ENCODE data around the gene CAMKK2. TPM values are rescaled to one million over a fixed set of nuclear protein-coding genes. Genes with fewer than 3 reads are reported as not detected.
A peak's percentile ranks its signal among the peaks of the same experiment; 100 is the strongest.

CAMKK2 gene
- total and polyA plus RNA-seq, 9 of the 15 experiments (the other 6 are each of a cell fraction or from before 2014, with no cell fraction given), result 4.3 to 32.0 (median 18.2) TPM

- Histone ChIP-seq H4K20me1 (replicated peaks; ENCODE audit: control insufficient read depth, insufficient read depth, low read length) (no peaks in the 10 kb centered on the region), H3K4me3 (no peak overlapping the region), H3K36me3 (ENCODE audit: control insufficient read depth, insufficient read depth, low read length) (no peaks in the 10 kb centered on the region), H3K27me3 (ENCODE audit: control insufficient read depth in 2 of 2, insufficient read depth in 2 of 2, low read length in 2 of 2) (no peaks in the 10 kb centered on the region), H3K27ac (ENCODE audit: extremely low read depth, low read depth, low read length) (no peak overlapping the region), H3K79me2 (ENCODE audit: control insufficient read depth, insufficient read depth, low read length) (peaks cover 18% of the 10 kb centered on the region), H3K9ac (ENCODE audit: insufficient read depth in 1 of 2, low read depth in 2 of 2, low read length in 2 of 2) (no peak overlapping the region), H3K9me1 (ENCODE audit: control insufficient read depth, insufficient read depth, low read length) (no peaks in the 10 kb centered on the region), H2AFZ (ENCODE audit: low read depth, low read length) (peak overlapping the region; percentile 74; the same call in 1 of the 2 replicates), H3K4me2 (ENCODE audit: insufficient read depth, low read length) (no peak overlapping the region), H3K4me1 (replicated peaks in 1 of 2; ENCODE audit: control insufficient read depth in 2 of 2, insufficient read depth in 2 of 2, low read length in 2 of 2) (peaks cover 12 to 22% of the 10 kb centered on the region in 2 experiments; a peak in 4 of 5 replicates), H3K9me3 (replicated peaks; ENCODE audit: control insufficient read depth, insufficient read depth, low read depth, low read length) (no peaks in the 10 kb centered on the region)
- 63% methylated on average over 4 of the region's 4 CpGs for WGBS (ENCODE audit: insufficient coverage, low coverage, missing lambda C conversion rate)
- in situ Hi-C loops (cut with MboI), result no loop called here
- no peak for DNase-seq (ENCODE audit: extremely low read depth in 1 of 4, low spot score in 3 of 4)
- ATAC-seq, result no peak
- ChIA-PET CTCF (ENCODE audit: low intra/inter-chr PET ratio) (no interaction called here), POLR2A (interaction anchor here (1.1 to 1.3 kb wide), 2 partner anchors 11 to 12 kb away, joined by 3 to 6 read pairs; no protein-coding TSS in a partner anchor)
- intact Hi-C loops (cut with micrococcal nuclease), result no loop called here
- FAIRE-seq, result no peak
- BruUV-seq (replicated peaks), result no TSS peak
- TF ChIP-seq ZNF24 (IDR thresholded peaks at IDR 0.05) (peak; percentile 45; the same call in 1 of the 2 replicates), MNT (conservative IDR thresholded peaks at IDR 0.05) (no peak), CREBBP (IDR thresholded peaks at IDR 0.05; ENCODE audit: low read depth, low read length) (no peak), LARP7 (IDR thresholded peaks at IDR 0.05) (no peak), BACH1 (tag; IDR thresholded peaks at IDR 0.05) (no peak), EGR1 (conservative IDR thresholded peaks at IDR 0.05) (no peak), GTF2B (IDR thresholded peaks at IDR 0.05; ENCODE audit: extremely low read depth, insufficient read length) (no peak), ELF1 (tag; IDR thresholded peaks at IDR 0.05) (0 out of 2 replicates have a peak, but pooled peaks have one; percentile 15), SMC3 (conservative IDR thresholded peaks at IDR 0.05; ENCODE audit: insufficient read depth, low read depth, low read length) (no peak), ZNF324 (CRISPR knock-in tag; IDR thresholded peaks at IDR 0.05) (no peak), TBL1XR1 (IDR thresholded peaks at IDR 0.05; ENCODE audit: low read length in 2 of 2) (no peak)
- TF ChIP-seq, protein P1, sequence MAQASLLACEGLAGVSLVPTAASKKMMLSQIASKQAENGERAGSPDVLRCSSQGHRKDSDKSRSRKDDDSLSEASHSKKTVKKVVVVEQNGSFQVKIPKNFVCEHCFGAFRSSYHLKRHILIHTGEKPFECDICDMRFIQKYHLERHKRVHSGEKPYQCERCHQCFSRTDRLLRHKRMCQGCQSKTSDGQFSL (CRISPR knock-in tag; IDR thresholded peaks at IDR 0.05), result no peak
- TF ChIP-seq, protein P1 (tag; IDR thresholded peaks at IDR 0.05), result no peak
Observed at GRCh38 chr12:121299662-121300061, 3.2 kb upstream of the CAMKK2 start.

Measured in K562 (cell line).